DMS53 treated with DMSO at 0.1 percent for 48 hours (cell line): Measurements from ENCODE around the gene APC2.
A peak's percentile ranks its signal among the peaks of the same experiment; 100 is the strongest.
"Not testable (repeated sequence)": the region's sequence is repeated elsewhere in the genome, so short reads cannot be mapped to it uniquely, and the experiment has no call there.

ENCODE experiments used
- DNase-seq: peaks from one replicate; lab custom pipeline; 2025; ENCODE audit not compliant: unreplicated experiment; lab: John Stamatoyannopoulos, UW

Gene APC2

GRCh38 chr19:1510807-1511206 is 60.9 kb downstream of the APC2 start:
- no peak for DNase-seq

GRCh38 chr19:1511318-1512317 is 61.7 kb downstream of the APC2 start:
- no peak for DNase-seq

GRCh38 chr19:1512671-1513498 is 63.0 kb downstream of the APC2 start, which contains the start of gene ADAMTSL5:
Gene ADAMTSL5, minus strand, starts transcription at chr19:1513019. Its CDS starts 2,076 bp downstream, at chr19:1510943.
- no peak for DNase-seq

- DNase-seq, result peak; percentile 6
Measured at GRCh38 chr19:1513499-1514294, 63.8 kb downstream of the APC2 start.

GRCh38 chr19:1514295-1514661 is 64.4 kb downstream of the APC2 start:
- no peak for DNase-seq

- DNase-seq, result no peak
Measured at GRCh38 chr19:1514986-1515721, 65.2 kb downstream of the APC2 start.

GRCh38 chr19:1516395-1516753 is 66.5 kb downstream of the APC2 start:
- no peak for DNase-seq

- no peak for DNase-seq
Measured at GRCh38 chr19:1518471-1518870, 68.5 kb downstream of the APC2 start.

GRCh38 chr19:1519802-1520201 is 69.9 kb downstream of the APC2 start:
- DNase-seq, result not testable (repeated sequence)

- DNase-seq, result no peak
Measured at GRCh38 chr19:1520203-1520780, 70.4 kb downstream of the APC2 start.

GRCh38 chr19:1521636-1522035 is 71.7 kb downstream of the APC2 start:
- no peak for DNase-seq

- DNase-seq, result no peak
Measured at GRCh38 chr19:1522061-1522460, 72.1 kb downstream of the APC2 start.

- no peak for DNase-seq
Measured at GRCh38 chr19:1522838-1523237, 72.9 kb downstream of the APC2 start.
